HG03064 (cell line): ENCODE results near the gene ZNF324B.
"Not testable (repeated sequence)": the region's sequence is repeated elsewhere in the genome, so short reads cannot be mapped to it uniquely, and the experiment has no call there.

ENCODE experiments used
- ATAC-seq: cut with Tn5 transposase; IDR thresholded peaks from one replicate; pipeline ENCODE4 v1.9.1; 2021; ENCODE audit warnings: low read depth; ENCODE audit not compliant: unreplicated experiment

The ZNF324B gene

DNA sequence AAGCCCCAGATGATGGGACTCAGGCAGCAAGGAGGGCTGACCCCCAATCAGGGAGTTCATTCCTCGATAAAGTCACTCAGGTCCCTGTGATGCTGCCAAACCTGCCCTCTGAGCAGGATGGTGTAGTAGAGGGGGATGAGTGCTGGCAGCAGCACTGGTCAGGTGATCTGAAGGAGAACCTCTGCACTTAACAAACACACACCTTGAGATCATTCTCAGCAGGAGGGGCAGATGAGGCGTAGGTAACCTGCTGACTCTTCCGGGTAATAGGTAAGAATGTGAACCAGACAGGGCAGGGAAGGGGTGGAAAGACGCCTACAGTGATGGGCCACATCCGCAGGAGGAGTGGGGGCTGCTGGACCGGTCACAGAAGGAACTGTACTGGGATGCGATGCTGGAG is 27.9 kb downstream of the ZNF324B start:
- no peak for ATAC-seq

DNA sequence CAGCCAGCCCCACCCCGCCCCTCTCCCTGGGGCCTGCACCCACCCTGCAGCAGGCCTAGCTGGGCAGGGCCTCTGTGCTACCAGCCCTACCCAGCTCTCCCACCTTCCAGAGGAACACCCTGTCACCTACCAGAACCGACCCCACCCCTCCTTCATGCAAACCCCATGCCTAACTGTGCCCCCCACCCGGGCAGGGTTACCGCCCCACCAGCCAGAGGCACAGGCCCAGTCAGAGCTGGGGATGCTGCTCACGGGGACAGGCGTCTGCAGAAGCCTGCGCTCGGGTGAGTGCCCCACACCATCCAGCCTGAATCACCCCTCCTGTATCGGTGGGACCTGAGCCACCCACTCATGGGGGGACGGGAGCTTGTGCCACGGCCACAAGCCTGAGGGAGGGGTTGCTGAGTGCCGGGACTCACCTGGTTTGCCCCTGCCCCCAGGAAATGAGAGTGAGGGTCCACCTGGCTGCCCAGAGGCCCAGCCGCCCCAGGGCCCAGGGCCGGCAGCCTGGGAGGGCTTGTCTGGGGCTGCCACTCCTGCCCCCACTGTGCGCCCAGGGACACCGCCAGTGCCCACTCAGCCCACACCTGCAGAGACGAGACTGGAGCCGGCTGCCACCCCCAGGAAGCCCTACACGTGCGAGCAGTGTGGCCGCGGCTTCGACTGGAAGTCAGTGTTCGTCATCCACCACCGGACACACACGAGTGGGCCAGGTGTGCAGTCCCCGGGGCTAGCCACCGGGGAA is 28.5 kb downstream of the ZNF324B start:
- ATAC-seq: no peak

DNA sequence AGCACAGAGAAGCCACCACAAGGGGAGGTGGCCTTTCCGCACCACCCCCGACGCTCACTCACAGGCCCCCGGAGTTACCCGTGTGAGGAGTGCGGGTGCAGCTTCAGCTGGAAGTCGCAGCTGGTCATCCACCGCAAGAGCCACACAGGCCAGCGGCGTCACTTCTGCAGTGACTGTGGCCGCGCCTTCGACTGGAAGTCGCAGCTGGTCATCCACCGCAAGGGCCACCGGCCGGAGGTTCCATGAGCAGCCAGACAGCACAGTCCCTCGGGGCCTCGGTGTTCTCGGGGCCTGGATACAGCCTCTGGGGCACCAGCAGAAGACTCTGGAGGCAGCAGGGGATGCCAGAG is 29.0 kb downstream of the ZNF324B start:
- ATAC-seq: no peak

DNA sequence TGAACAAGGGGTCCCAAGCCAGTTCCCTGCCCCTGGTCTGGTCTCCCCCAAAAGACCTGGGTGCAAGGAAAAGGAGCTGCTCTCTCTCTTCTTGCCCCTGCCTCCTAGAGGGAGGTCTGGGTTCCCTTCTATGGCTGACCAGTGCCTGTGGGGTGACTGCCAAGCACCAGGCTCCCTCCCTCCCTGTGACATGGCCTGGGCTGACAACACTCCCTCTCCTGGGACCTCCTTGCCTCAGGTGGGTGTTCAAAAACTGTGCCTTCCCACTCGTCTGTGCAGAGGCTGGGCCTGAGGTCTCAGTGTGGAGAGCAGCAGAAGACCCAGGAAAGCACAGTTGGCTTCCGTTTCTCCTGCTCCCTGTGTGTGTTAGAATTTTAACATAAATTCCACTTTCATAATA is 29.4 kb downstream of the ZNF324B start:
- no peak for ATAC-seq

DNA sequence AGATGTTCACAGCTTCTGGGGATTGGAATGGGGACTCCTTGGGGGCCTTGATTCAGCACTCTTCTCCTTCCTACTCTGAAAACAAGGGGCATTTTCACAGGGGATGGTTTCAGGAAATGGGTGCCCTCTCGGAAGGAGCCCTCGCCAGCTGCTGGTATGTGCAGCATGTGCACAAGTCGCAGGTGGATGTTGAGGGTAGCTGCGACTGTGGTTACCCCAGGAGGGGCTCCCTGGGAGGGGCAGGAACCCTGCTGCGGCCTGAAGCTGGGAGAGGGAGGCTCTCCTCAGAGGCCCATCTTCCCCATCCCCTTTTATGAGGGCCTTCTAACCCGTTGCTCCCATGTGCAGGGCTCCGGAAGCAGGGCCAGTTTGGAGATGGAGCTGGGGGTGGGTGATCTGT is 30.9 kb downstream of the ZNF324B start:
- no peak for ATAC-seq

DNA sequence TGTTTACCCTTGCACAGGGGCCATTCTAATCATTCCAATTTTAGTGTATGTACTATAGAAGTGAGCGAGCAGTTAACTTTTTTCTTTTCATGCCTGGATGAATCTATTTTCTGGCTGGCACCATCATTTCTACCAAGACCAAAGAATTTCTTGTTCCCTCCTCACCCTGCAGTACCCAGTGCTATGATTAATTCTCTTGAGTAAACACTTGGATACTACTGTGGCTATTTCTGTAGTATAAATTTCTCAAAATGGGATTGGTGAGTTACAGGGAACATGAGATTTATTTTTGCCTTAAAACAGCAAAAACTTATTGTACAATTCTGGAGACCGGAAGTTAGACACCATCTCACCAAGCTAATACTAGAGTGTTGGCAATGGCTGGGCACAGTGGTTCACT is 32.4 kb downstream of the ZNF324B start:
- ATAC-seq: no peak

DNA sequence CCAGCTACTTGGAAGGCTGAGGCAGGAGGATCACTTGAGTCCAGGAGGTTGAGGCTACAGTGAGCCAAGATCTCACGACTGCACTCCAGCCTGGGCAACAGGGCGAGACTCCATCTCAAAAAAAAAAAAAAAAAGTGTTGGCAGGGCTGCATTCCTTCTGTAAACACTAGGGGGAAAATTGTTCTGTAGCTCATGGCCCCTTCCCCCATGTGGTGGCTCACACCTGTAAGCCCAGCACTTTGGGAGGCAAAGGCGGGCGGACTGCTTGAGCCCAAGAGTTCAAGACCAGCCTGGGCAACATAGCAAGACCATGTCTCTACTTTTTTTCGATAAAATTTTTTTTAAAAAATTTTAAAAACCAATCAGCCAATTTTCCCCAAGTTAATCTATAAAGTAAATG is 32.9 kb downstream of the ZNF324B start:
- ATAC-seq: not testable (repeated sequence)

DNA sequence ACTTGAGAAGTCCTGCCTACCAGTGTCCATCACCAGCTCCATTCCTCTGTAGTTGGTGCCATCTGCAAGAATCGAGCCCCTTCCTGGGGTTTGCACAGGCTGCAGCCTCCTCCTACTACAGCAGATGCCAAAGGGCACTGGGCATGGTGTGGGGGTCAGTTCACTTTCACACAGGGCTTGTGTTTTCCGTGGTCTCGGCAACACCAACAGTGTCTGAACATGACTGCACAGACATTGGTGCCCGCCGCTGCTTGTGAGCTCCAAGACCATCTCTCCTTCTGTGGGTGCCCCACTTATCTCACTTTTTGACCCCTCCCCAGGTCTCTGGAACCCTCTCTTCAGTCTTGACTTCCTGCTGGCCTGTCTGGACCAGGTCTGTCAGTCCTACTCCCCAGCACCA is 40.0 kb downstream of the ZNF324B start:
- ATAC-seq: no peak

DNA sequence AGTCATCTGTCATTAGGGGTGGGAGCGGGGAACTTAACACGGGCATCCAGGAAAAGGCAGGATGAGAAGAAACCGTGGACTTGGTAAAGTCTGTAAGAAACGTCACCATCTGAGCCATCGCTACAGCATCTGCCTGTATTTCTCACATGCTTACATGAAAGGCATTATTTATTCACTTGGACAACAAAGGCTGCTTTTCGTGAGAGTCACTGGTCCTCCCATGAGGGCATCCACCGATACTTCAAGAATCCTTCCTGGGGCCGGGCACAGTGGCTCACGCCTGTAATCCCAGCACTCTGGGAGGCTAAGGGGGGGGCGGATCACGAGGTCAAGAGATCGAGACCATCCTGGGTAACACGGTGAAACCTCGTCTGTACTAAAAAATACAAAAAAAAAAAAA is 40.8 kb downstream of the ZNF324B start:
- no peak for ATAC-seq

DNA sequence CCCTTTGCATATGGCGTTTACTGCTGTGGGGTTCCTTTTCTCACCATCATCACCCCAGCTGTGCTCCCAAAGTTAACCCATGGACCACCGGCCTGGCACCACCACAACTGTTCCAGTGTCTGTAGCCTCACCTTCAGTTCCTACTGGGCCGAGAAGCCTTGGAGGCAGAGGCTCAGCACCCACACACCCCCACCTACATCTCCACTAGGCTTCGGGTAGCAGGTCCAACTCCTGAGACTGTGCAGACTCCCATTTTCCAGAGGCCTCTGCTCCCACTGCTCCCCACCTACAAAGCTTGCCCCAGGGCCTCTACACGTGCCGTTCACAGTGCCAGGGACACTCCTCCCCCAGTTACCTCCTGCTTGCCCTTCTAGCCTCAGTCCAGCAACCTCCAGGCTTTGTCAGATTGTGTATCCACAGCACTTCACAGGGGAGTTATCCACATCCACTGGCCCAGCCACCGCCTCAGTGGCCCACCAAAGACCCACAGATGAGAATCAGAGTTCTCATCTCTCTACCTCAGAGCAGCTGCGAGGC is 46.3 kb downstream of the ZNF324B start:
- ATAC-seq: no peak

DNA sequence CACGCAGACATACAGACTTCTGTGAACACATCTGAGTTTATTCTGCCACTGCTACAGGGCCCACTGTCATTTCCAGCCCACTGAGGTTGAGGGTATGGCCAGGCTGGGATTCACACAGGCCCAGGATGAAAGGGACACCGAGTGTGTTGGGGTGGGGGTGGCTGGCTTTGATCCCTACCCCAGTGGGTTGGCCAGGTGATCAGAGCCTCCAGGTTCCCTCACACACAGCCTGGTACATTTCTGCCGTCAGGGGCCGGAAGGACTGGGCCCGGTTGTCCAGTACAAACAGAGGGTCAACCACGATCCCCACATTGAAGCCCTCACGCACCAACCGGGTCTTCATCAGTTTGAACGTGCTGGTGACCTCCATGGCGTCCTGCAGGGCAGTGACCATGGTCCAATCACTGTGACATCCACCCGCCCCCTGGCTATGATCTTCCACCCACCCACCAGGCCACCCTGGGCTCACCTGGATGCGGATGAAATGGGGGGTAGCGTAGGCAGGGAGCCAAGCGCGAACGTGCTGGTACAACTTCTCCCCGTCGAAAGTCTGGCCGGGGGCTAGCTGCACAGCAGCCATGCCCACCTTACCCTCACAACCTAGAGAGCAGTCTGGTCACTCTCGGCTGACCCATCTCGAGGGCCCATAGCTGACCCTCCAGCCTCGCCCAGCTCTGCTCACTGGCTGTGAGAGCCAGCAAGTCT is 47.0 kb downstream of the ZNF324B start:
- ATAC-seq: no peak

DNA sequence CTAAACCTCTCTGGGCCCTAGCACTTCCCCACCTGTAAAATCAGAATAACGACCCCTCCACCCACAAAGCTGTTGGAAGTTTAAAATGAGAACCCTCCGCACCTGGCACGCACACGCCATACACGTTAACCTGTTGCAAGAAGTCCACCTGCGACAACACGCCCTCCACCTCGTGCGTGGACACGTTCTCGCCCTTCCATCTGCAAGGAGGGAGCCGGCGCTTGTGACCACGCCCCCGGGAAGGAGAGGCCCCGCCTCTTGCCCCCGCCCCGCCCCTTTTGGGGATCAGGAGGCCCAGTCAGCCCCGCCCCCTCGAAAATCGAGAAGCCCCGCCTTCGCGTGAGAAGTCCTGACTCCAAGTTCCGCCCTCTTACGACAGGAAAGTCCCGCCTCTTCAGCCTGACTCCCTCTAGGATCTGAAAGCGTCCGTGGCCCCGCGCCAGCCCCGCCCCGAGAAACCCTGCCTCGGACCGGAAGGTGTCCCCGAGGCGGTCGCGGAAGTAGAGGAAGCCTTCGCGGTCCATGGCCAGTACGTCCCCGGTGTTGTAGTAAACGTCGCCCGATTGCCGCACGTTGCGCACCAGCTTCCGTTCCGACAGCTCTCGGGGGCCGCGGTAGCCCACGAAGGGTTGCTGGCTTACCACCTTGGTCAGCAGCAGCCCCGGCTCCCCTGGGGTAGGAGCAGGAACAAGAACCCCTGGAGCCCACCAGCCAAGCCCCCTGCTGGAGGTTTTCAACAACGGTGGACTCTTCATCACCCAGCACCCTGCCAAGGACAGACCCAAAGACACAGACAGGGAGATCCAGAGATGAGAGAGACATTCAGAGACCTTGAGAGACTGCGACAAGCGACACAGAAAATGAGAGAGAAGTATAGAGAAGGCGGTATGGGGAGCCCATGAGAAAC is 47.9 kb downstream of the ZNF324B start:
- ATAC-seq: peak; percentile 77

DNA sequence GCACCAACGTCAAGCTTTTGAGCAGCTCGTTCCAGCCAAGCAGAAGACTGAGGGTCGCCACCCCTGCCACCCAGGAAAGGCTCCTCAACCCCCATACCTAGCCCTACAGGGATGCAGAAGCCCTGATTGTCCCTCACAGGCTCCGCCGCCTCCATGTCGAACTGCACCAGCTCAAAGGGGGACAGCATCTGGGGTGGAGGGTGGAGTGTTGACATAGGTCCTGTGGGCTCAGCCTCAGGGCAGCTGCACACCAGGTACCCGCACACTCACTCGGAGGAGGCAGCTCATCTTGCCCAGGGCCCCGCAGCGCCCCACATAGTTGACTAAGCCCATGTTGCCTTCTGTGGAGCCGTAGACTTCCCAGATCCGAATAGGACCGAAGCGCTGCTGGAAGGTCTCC is 48.8 kb downstream of the ZNF324B start:
- ATAC-seq: no peak
